Calu3 (cell line): ENCODE results near the gene CYP4F22. TPM values are rescaled to one million over a fixed set of nuclear protein-coding genes. Genes with fewer than 3 reads are reported as not detected.

Experiments
- BruUV-seq: library from RNA; stranded (reverse); fragments of 400-500 nt; replicated peaks from 2 replicates; lab custom pipeline; 2021; lab: Mats Ljungman, UMichigan
- CTCF ChIA-PET: fragments of 300-600 bp; sonication (Branson Sonifier 250); formaldehyde crosslinking; loops from one replicate; lab custom pipeline; 2022; ENCODE audit warnings: antibody characterized with exemption; lab: Charles Lee
- DNase-seq: peaks from one replicate; pipeline ENCODE4 v3.0.0; 2022
- H3K27ac Mint-ChIP-seq: one replicate; pipeline ENCODE4 v1.8.0; 2022; ENCODE audit warnings: mixed read lengths; ENCODE audit not compliant: unreplicated experiment
- H3K27me3 Mint-ChIP-seq: one replicate; pipeline ENCODE4 v1.8.0; 2022; ENCODE audit warnings: mixed read lengths; ENCODE audit not compliant: unreplicated experiment
- H3K36me3 Mint-ChIP-seq: one replicate; pipeline ENCODE4 v1.8.0; 2022; ENCODE audit warnings: mild to moderate bottlenecking, moderate library complexity, mixed read lengths; ENCODE audit not compliant: insufficient read depth, unreplicated experiment
- H3K4me1 Mint-ChIP-seq: one replicate; pipeline ENCODE4 v1.8.0; 2022; ENCODE audit warnings: mild to moderate bottlenecking, low read depth, mixed read lengths; ENCODE audit not compliant: unreplicated experiment
- H3K4me3 Mint-ChIP-seq: one replicate; pipeline ENCODE4 v1.8.0; 2022; ENCODE audit warnings: mild to moderate bottlenecking, low read depth, moderate library complexity, mixed read lengths; ENCODE audit not compliant: unreplicated experiment
- H3K9me3 Mint-ChIP-seq: one replicate; pipeline ENCODE4 v1.8.0; 2022; ENCODE audit warnings: low read depth, mixed read lengths; ENCODE audit not compliant: unreplicated experiment
- CTCF ChIP-seq: fragments of 200-600 bp; IDR thresholded peaks from one replicate; pipeline ENCODE4 v1.8.0; 2022; ENCODE audit warnings: antibody characterized with exemption; ENCODE audit not compliant: unreplicated experiment
- intact Hi-C: fragments of 100-400 bp; cut with micrococcal nuclease; formaldehyde crosslinking; loops from one replicate; pipeline ENCODE4 v1.10.0; 2022; ENCODE audit not compliant: unreplicated experiment
- total RNA-seq: library from RNA; stranded (reverse); gene quantifications from 2 replicates; pipeline ENCODE4 v1.2.3, GENCODE V29; 2022

The CYP4F22 gene
- total RNA-seq, 1 experiment from 2014 or later, result not detected

- H3K27me3 Mint-ChIP-seq, result peaks cover 35% of the 10 kb centered on the region
- no TSS peak for BruUV-seq
- CTCF ChIA-PET, result interaction anchor here (0.8 to 1.5 kb wide), 2 partner anchors 10 to 71 kb away, joined by 3 to 4 read pairs; no protein-coding TSS in a partner anchor
- H3K36me3 Mint-ChIP-seq, result peaks cover 14% of the 10 kb centered on the region
- H3K27ac Mint-ChIP-seq, result no peak overlapping the region
- no peaks in the 10 kb centered on the region for H3K9me3 Mint-ChIP-seq
- TF ChIP-seq CTCF, result no peak
- H3K4me3 Mint-ChIP-seq, result peak overlapping the region; percentile 61
- peak; percentile 14 for DNase-seq
- intact Hi-C loops, result loop anchor here (10.0 kb wide), 1 partner anchor 396 kb away; no protein-coding TSS in a partner anchor
- H3K4me1 Mint-ChIP-seq, result peaks cover 14% of the 10 kb centered on the region
These were observed 42.6 kb downstream of the CYP4F22 start for GRCh38 chr19:15550929-15551292.

- H3K27me3 Mint-ChIP-seq, result peaks cover 35% of the 10 kb centered on the region
- no peaks in the 10 kb centered on the region for H3K9me3 Mint-ChIP-seq
- CTCF ChIA-PET, result interaction anchor here (0.8 to 1.5 kb wide), 2 partner anchors 10 to 71 kb away, joined by 3 to 4 read pairs; no protein-coding TSS in a partner anchor
- peaks cover 15% of the 10 kb centered on the region for H3K4me1 Mint-ChIP-seq
- TF ChIP-seq CTCF, result no peak
- no TSS peak for BruUV-seq
- peak; percentile 64 for DNase-seq
- peak overlapping the region; percentile 61 for H3K4me3 Mint-ChIP-seq
- H3K36me3 Mint-ChIP-seq, result peaks cover 14% of the 10 kb centered on the region
- intact Hi-C loops, result loop anchor here (10.0 kb wide), 1 partner anchor 397 kb away; no protein-coding TSS in a partner anchor
- no peak overlapping the region for H3K27ac Mint-ChIP-seq
These were observed 43.1 kb downstream of the CYP4F22 start for GRCh38 chr19:15551293-15552004.

GRCh38 chr19:15555021-15555420 lies 46.7 kb downstream of the CYP4F22 start:
- peaks cover 13% of the 10 kb centered on the region for H3K36me3 Mint-ChIP-seq
- peaks cover 14% of the 10 kb centered on the region for H3K27me3 Mint-ChIP-seq
- intact Hi-C loops, result loop anchor here (10.0 kb wide), 1 partner anchor 400 kb away; no protein-coding TSS in a partner anchor
- H3K9me3 Mint-ChIP-seq, result no peaks in the 10 kb centered on the region
- no peak overlapping the region for H3K27ac Mint-ChIP-seq
- CTCF ChIA-PET, result interaction anchor here (0.7 to 2.5 kb wide), 3 partner anchors 62 to 454 kb away, joined by 5 to 35 read pairs (median 7); partner anchors contain the start of gene AKAP8L
- TF ChIP-seq CTCF, result no peak
- no TSS peak for BruUV-seq
- DNase-seq, result no peak
- peak overlapping the region; percentile 82 for H3K4me3 Mint-ChIP-seq
- H3K4me1 Mint-ChIP-seq, result peaks cover 15% of the 10 kb centered on the region

GRCh38 chr19:15555759-15556633 lies 47.7 kb downstream of the CYP4F22 start:
- peak; percentile 55 for TF ChIP-seq CTCF
- H3K4me3 Mint-ChIP-seq, result peak overlapping the region; percentile 82
- intact Hi-C loops, result loop anchor here (1.0 to 10.0 kb wide), 3 partner anchors 77 to 401 kb away; partner anchors contain the start of gene PGLYRP2
- no peaks in the 10 kb centered on the region for H3K9me3 Mint-ChIP-seq
- DNase-seq, result peak; percentile 94
- H3K4me1 Mint-ChIP-seq, result peaks cover 15% of the 10 kb centered on the region
- no TSS peak for BruUV-seq
- peaks cover 14% of the 10 kb centered on the region for H3K27me3 Mint-ChIP-seq
- peaks cover 9% of the 10 kb centered on the region for H3K36me3 Mint-ChIP-seq
- no peak overlapping the region for H3K27ac Mint-ChIP-seq
- CTCF ChIA-PET, result interaction anchor here (0.6 to 2.5 kb wide), 8 partner anchors 11 to 464 kb away, joined by 3 to 35 read pairs (median 6); partner anchors contain the start of gene AKAP8L
